ENCODE measurements around the gene ZNF101.

DNA sequence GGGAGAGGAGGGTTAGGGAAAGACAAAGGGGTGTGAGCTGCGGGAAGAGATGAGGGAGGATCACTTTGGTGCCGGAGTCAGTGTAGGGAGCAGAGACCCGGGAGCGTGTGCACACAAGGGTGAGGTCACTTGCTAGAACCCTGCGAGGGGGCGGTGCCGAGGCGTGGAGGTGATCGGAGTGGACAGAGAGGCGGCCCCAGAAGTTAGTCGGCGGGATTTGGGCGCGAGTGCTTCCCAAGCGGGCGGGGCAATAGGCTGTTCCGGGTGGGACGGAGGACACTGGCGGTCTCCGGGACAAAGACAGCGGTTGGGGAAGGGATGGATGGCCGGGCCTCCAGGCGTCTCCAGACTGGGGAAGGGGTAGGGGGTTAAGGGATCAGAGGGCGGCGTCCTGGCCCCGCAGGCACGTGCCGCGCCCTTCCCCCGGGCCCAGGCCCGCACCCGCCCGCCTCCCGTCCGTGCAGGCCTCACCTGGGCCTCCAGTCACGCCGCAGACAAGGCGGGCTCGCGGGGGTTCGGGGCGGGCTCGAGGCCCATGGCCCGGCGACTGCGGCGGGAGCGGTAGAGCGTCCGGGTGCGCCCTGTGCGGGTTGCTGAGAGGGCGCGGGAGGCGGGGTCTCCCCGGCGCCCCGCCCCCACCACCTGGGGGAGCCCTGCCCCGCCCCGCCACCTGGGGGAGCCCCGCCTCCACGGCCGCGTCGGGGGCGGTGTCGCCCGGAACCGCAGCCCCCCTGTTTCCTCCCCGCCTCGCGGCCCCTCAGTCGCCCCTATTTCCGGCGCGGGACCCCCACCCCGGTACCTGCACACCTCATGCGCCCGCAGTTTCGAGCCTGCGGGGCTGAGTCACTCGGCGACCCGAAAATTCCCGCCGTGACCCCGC lies 40.8 kb upstream of the ZNF101 start, which contains the start of gene LPAR2:
- TF ChIP-seq POLR2A (IDR thresholded peaks at IDR 0.05; ENCODE audit: borderline replicate concordance, extremely low read depth, insufficient read depth, insufficient read length) (peak; percentile 54), JUND (IDR thresholded peaks at IDR 0.05) (no peak), RAD21 (IDR thresholded peaks at IDR 0.05; ENCODE audit: low read depth) (no peak), CTCF (IDR thresholded peaks at IDR 0.05 in 2 of 3, conservative IDR thresholded peaks at IDR 0.05 in 1 of 3; ENCODE audit: borderline replicate concordance in 1 of 3, insufficient read depth in 1 of 3, low read depth in 2 of 3, low read length in 2 of 3) (no peak), CEBPB (IDR thresholded peaks at IDR 0.05; ENCODE audit: low read depth) (no peak), EGR1 (IDR thresholded peaks at IDR 0.05; ENCODE audit: low read depth) (no peak), POLR2AphosphoS5 (IDR thresholded peaks at IDR 0.05; ENCODE audit: low read depth, low read length) (peak; percentile 73), YY1 (IDR thresholded peaks at IDR 0.05; ENCODE audit: extremely low read depth, insufficient replicate concordance, low read depth, low read length) (no peak)
- TF ChIP-seq, protein P1, sequence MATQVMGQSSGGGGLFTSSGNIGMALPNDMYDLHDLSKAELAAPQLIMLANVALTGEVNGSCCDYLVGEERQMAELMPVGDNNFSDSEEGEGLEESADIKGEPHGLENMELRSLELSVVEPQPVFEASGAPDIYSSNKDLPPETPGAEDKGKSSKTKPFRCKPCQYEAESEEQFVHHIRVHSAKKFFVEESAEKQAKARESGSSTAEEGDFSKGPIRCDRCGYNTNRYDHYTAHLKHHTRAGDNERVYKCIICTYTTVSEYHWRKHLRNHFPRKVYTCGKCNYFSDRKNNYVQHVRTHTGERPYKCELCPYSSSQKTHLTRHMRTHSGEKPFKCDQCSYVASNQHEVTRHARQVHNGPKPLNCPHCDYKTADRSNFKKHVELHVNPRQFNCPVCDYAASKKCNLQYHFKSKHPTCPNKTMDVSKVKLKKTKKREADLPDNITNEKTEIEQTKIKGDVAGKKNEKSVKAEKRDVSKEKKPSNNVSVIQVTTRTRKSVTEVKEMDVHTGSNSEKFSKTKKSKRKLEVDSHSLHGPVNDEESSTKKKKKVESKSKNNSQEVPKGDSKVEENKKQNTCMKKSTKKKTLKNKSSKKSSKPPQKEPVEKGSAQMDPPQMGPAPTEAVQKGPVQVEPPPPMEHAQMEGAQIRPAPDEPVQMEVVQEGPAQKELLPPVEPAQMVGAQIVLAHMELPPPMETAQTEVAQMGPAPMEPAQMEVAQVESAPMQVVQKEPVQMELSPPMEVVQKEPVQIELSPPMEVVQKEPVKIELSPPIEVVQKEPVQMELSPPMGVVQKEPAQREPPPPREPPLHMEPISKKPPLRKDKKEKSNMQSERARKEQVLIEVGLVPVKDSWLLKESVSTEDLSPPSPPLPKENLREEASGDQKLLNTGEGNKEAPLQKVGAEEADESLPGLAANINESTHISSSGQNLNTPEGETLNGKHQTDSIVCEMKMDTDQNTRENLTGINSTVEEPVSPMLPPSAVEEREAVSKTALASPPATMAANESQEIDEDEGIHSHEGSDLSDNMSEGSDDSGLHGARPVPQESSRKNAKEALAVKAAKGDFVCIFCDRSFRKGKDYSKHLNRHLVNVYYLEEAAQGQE (IDR thresholded peaks at IDR 0.05; ENCODE audit: low read depth) = no peak
